GM18505 (cell line): ENCODE measurements around the gene PTPRE.

ENCODE experiments used
- ATAC-seq: cut with Tn5 transposase; IDR thresholded peaks from one replicate; pipeline ENCODE4 v1.9.1; 2021; ENCODE audit not compliant: unreplicated experiment
- POLR2A ChIP-seq: IDR thresholded peaks from 4 replicates; pipeline ENCODE4 v1.6.1; 2011; ENCODE audit warnings: borderline replicate concordance; ENCODE audit not compliant: insufficient read depth, insufficient read length; ENCODE audit errors: extremely low read depth

PTPRE gene

DNA sequence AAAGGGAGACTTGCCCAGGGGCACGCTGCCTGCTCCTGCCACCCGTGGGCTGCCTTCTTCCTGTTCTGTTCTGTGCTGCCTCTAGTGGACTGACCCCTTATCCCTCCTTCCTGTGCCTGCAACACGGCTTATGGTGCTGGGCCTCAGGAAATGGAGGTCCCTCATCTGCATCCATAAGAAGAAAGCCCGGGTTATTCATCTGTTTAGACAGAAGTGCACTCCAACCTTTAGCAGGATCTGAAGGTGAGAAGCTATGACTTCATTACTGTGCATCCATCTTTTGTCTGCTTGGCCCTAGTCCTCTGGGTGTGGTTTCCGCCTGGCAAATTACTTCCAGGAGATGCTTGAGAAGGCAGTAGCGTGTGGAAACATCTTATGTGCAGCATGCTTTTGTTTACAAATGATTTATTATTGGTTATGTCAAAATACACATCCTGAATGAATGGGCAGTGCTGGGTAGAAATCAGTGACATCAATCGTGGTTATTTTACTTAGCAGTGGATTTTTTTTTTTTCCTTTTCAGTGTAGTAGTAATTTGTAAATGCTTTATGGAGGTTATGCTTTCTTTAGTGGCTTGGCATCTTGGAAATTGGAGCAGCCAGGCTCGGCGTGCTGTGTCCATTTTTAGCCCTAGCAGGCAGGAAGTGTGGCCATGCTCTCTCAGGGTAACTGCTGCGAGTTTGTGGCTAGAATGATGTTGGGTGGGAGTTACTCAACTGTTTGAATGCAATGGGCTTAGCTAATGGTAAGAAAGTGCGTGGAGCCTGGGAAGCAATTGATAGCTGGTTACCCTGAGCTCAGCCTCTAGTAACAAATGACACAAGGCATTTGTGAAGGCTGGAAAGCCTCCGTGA is 12.7 kb downstream of the PTPRE start:
- TF ChIP-seq POLR2A = no peak

DNA sequence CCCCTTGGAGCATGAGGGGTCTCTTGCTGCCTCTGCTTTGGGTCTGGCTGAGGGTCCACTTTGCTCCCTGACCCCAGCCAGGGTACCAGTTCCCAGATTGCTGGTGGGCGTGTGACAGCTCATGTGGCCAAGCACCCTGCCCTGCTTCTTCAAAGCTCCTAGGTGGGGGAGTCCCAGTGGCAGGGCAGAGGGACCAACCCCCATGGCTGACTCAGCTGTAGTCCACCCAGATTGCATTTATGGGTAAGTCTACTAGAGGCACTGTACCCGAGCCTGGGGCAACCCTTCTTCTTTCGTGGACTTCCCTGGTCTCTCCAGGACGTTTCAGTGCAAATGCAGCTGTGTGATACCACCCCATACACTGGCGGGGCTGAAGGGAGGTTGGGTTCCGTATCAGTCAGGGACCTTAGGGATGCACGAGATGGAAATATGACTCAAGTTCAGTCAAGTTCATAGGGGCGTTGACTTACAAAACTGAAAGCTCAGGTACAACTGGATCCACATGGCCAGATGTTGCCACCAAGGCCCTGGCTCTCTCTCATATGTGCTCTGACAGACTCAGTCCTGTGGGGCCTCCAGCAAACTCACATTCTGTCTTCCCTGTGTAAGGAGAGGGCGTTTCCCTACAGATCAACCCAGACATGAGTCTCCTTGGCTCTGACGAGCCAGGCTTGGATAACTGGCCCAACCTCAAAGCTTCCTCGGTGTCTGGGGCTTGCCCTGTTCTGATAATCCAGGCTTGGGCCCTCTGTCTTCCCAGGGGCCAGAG is 13.6 kb downstream of the PTPRE start:
- ATAC-seq = no peak

More for the DNA sequence above, 12.7 kb downstream of the PTPRE start:
- no peak for ATAC-seq

DNA sequence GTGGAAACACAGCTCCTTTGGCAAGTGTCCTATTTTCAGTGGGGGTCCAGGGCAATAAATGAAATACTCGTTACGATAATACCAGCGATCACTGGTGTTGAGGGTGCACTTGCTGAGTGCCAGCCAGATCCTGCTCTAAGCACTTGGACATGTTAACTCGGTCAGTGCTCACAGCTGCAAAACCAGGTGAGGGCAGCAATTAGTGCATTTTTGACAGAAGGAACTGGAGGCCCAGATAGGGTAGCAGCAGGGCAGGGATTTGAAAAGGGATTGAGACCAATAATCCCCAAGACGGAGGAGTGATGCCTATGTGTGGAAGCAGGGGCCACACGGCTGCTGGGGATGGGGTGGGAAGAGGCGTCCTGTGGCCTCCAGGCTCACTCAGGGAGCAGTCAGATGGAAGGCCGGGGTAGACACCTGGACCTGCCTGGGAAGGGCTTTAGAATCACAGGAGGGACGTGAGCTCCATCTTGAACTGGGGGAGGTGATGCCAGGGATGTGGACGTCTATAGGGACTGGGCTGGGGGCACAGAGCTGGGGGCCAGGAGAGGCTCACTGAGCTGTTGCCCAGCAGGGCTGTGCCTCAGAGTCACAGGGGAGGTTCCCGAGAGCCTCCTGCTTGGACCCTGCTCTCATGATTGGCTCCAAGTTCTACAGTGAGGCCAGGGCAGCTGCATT is 14.3 kb downstream of the PTPRE start:
- no peak for TF ChIP-seq POLR2A
- no peak for ATAC-seq

More for the DNA sequence above, 13.6 kb downstream of the PTPRE start:
- TF ChIP-seq POLR2A = no peak

DNA sequence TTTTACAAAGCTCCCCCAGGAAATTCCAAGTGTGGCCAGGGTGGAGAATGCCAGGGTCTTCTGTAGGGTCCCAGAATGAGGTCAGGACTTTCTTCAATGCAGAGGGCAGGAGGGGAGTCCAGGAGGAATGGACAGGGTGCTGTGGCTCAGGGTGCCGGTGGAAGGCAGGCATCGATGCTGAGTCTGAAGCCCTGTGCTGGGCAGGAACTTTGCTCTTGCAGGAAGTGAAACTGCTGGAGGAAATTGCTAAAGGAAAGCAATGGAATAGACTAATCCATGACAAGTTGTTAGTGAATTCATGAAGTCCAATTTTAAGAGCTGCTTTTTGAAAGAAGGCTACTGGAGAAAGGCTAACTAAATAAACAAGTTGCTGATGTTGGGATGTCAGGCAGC is 14.8 kb downstream of the PTPRE start:
- ATAC-seq = no peak
- no peak for TF ChIP-seq POLR2A

DNA sequence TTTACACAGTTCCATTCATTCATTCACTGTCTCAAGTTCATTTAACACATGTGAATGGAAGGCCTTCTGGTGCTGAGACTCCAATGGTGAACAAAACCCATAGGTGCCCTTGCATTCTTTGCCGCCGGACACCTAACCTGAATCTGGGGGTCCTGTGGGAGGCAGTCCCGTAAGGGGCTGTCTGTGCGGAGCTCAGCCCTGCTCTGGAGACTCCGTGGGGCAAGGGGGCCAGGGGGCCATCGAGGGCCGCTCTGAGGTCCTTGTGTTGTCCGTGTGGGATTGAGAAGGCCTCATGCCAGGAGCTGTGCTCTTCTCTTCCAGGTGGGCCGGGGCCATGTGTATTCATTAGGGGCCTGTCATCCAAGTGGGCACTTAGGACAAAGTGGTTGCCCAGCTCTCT is 15.3 kb downstream of the PTPRE start:
- TF ChIP-seq POLR2A = no peak
- ATAC-seq = no peak

DNA sequence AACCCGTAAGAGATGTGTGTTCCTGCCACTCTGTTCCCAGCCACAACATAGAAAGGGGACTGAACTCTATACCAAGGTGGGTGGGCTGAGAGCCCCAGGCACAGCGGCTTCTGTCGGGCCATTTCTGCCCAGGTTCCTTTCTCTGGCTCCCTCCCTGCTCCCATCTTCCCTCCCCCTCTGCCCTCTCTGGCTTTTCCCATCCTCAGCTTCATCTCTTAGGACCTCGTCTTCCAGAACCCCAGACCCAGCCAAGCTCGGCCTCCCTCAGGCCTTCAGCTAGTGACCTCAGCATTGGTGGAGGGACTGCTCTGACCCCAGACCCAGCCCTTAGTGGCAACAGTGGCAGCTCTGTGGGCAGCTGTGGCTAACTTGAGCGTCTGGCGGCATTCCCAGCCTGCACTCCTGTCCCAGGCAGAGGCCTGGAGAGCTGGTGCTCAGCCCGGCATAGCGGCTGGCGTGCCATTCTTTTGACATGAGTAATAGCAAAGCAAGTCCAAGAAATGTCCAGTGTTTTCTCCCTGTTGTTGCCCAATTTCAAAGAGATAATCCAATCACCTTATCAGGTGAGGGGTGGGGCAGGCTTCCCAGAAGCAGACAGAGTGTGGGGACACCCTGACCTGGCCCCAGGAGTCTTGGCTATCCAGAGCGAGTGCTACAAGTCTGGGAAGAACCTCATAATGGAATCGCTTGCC is 15.9 kb downstream of the PTPRE start:
- ATAC-seq = no peak
- TF ChIP-seq POLR2A = no peak

DNA sequence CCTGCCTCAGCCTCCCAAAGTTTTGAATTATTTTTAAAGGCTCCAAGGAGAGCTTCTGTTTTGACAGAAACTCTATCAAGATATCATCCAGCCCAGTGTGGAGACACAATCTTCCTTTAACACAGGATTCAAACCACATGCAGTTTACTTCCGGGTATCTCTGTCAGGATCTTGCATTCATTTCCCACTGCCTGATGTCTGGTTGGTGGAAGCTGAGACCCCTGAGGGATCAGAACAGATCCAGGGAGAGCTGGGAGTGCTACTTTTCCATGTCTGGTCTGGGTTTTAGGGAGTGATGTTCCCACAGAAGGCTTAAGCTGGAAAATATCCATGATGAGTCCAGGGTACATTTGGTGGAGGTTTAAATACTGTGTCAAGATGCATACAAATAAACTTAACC is 16.7 kb downstream of the PTPRE start:
- TF ChIP-seq POLR2A = no peak
- ATAC-seq = no peak

DNA sequence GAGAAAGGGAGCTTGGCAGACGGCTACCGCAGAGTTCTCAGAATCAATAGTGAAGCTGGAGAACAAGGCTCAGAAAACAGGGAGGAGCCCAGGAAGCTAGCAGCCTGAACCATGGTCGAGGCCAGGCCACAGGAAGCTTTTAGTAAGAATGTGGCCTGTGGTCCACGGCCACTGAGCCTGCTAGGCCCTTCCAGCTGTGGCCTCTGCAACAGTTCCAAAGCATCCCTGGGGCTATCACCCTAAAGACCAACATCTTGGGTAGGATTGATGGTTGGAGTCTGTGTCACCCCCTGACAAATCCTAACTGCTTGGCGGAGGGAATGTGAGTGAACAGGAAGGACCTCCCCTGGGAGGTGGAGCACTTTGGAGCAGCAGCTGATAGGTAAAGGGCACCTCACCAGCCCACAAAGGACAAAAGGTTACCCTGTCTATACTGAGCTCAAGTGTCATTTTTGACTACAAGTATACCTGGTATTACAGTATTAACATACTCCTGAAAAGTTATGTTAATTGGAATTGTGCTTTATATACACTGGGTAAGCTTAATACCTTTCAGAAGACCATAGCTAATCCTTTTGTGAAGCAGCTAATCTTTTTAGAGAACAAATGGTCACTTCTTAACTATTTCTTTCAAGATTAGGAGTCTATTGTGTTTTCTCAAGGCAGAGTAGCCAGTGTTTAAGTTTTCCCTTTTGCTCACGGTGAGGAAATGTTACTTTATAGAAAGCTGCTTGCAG is 18.7 kb downstream of the PTPRE start:
- no peak for ATAC-seq
- TF ChIP-seq POLR2A = no peak

GRCh38 chr10:127926455-127926854 is 19.6 kb downstream of the PTPRE start:
- no peak for TF ChIP-seq POLR2A
- no peak for ATAC-seq

GRCh38 chr10:127928021-127928806 is 21.3 kb downstream of the PTPRE start:
- ATAC-seq = no peak
- TF ChIP-seq POLR2A = no peak

DNA sequence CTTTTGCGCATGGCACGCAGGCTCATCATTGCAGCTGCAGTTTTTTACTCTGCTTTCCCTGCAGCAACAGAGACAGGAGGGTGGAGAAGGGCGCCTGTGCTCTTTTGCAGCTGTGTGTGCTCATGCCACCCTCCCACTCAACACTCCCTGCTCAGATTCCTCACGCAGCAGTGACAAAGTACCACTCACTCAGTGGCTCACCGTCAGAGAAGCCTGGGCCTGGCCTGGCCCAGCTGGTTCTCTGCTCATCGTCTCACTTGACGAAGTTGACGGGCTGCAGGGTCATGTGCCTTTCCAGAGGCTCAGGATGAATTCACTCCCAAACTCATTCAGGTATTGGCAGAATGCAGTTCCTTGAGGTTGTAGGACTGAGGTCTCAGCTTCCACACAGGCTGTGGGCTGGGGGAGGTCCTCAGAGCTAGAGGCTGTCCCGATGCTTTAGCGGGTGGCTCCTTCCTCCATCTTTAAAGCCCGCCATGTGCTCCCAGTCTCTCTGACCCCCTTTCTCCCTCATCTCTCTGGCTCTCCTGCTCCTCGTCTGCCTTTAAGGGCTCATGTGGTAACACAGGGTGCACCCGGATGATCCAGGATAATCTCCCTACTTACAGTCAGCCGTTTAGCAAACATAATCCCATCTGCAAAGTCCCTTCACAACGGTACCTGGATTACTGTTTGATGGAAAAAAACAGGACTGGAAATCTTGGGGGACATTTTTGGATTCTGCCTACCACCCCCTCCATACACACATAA is 25.8 kb downstream of the PTPRE start:
- no peak for TF ChIP-seq POLR2A
- no peak for ATAC-seq
